Measurements from ENCODE around the gene CCDC138.
"Not testable (repeated sequence)": the region's sequence is repeated elsewhere in the genome, so short reads cannot be mapped to it uniquely, and the experiment has no call there.

CCDC138 gene

GRCh38 chr2:108786354-108787215, at the start of gene CCDC138:
Gene CCDC138 (plus strand): TSS chr2:108786771. CDS start chr2:108786823, 52 bp downstream.
- peak; percentile 89 to 90 for DNase-seq

GRCh38 chr2:108757973-108758372, 28.6 kb upstream of the CCDC138 start:
- DNase-seq = not testable (repeated sequence)

GRCh38 chr2:108762618-108763017, 24.0 kb upstream of the CCDC138 start:
- DNase-seq = not testable (repeated sequence)

DNA sequence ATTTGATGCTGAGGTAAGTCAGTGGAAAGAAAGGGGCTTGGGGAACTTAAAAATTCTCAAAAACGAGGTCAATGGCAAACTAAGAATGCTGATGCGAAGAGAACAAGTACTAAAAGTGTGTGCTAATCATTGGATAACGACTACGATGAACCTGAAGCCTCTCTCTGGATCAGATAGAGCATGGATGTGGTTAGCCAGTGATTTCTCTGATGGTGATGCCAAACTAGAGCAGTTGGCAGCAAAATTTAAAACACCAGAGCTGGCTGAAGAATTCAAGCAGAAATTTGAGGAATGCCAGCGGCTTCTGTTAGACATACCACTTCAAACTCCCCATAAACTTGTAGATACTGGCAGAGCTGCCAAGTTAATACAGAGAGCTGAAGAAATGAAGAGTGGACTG, 19.9 kb upstream of the CCDC138 start:
- not testable (repeated sequence) for DNase-seq

GRCh38 chr2:108767859-108768258, 18.7 kb upstream of the CCDC138 start:
- DNase-seq = not testable (repeated sequence)

- no peak for DNase-seq
Measured at GRCh38 chr2:108776475-108776874, 10.1 kb upstream of the CCDC138 start.

DNA sequence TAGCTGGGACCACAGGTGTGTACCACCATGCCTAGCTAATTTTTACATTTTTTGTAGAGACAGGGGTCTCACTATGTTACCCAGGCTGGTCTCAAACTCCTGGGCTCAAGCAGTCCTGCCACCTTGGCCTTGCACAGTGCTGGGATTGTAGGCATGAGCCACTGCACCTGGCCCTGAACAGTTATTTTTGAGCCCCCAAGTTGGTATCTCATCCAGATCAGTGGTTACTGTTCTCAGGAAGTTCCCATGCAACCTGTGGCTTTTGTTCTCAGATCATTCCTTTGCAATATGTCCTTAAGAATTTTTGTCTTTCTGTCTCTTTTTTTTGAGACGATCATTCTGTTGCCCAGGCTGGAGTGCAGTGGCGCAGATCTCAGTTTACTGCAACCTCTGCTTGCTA, 7.7 kb upstream of the CCDC138 start:
- DNase-seq = no peak

DNA sequence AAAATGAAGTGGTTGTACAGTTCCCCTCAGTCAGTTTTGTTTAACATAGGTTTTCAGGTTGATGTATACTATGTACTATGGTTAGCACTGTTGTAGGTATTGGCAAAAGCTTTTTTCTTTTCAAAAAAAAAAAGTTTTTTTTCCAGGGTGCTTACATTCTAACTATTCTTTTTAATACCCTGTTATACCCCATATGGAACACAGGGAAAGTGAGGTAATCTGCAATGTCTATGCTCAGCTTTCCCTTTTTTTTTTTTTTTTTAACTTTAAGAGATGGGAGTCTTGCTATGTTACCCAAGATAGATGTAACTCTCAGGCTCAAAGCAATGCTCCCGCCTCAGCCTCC, 590 bp upstream of the CCDC138 start:
- DNase-seq = no peak

- no peak for DNase-seq
Measured at GRCh38 chr2:108787216-108787541, 608 bp downstream of the CCDC138 start.

- DNase-seq = no peak
Measured at GRCh38 chr2:108803045-108803736, 16.6 kb downstream of the CCDC138 start.

DNA sequence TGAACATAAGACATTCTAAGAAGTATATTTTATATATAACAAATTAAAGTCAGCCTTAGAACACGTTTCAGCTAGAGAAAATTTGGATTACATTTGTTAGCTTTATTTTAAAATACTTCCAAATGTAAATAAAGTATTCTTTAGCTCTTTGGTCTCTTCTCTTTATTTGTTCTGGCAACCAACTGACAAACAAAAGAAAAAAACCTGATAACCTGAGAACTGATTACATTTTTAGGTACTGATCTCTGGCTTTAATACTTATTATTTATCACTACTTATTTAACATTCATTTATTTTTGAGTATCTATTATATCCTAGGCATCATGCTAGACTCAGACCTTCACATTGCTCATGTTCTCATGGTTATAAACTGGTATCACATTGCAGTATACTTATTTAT, 18.5 kb downstream of the CCDC138 start:
- no peak for DNase-seq

GRCh38 chr2:108805782-108806181, 19.2 kb downstream of the CCDC138 start:
- no peak for DNase-seq

DNA sequence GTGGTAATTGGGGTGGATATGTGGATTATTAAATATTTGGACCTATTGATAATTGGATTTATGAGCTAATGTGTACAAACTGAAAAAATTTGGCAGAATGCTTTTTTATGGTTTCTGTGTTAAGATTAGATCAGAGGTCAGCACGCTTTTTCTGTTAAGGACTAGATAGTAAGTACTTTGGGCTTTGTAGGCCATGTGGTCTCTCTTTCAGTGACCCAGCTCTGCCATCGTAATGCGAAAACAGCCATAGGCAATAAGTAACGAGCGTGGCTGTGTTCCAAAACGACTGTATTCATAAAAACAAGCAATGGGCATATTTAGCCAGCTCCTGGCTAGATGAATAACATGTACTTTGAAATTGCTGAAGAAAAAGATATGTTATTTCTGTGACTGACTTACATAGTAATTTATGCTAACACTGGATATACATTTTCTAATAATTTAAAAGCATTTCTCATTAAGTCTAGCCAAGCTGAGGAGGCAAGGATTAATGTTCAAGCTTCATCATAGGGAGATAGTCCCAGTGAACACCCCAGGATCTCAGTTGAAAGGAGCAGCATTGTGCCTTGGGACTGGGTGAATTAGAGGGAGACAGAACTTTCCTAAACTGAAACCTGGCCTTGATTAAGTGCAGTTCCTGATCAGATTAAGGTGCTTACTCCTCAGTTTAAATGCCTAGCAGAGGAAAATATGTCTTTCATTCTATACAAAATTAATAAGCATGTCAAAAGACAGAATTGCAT, 20.0 kb downstream of the CCDC138 start:
- DNase-seq = no peak

DNA sequence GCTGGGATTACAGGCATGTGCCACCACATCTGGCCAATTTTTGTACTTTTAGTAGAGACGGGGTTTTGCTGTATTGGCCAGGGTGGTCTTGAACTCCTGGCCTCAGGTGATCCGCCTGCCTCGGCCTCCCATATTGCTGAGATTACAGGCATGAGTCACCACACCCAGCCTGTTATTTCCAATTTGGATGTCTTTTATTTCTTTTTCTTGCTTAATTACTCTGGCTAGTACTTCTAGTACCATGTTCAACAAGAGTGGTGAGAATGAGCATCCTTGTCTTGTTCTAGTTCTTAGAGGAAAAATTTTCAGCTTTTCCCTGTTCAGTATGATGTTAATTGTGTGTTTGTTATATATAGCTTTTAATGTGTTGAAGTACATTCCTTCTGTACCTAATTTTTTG, 23.4 kb downstream of the CCDC138 start:
- DNase-seq = no peak

DNA sequence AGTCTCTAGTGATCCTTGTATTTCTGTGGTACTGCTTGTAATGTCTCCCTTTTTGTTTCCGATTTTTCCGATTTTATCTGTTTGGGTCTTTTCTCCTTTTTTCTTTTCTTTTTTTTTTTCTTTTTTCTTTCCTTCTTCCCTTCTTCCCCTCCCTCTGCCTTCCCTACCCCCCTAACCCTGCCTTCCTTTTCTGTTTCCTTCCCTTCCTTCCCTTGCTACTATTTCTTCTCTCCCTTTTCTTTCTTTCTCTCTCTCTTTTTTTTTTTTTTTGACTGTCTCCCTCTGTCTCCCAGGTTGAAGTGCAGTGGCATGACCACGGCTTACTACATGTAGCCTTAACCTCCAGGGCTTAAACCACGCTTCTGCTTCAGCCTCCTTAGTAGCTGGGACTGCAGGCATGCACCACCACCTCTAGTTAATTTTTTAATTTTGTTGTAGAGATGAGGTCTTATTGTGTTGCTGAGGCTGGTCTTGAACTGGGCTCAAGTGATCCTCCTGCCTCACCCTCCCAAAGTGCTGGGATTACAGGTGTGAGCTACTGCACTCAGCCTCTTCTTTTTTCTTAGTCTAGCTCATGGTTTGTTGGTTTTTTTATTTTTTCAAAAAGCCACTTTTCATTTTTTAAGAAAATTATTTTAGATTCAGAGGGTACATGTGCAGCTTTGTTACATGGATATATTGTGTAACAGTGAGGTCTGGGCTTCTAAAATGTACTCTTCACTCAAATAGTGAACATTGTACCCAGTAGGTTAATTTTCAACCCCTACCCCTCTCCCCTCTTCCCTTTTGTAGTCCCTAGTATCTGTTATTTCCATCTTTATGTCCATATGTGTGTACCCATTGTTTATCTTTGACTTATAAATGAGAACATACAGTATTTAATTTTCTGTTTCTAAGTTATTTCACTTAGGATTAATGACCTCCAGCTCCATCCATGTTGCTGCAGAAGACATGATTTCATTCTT, 24.7 kb downstream of the CCDC138 start:
- DNase-seq = no peak

GRCh38 chr2:108813732-108814131, 27.2 kb downstream of the CCDC138 start:
- no peak for DNase-seq

DNA sequence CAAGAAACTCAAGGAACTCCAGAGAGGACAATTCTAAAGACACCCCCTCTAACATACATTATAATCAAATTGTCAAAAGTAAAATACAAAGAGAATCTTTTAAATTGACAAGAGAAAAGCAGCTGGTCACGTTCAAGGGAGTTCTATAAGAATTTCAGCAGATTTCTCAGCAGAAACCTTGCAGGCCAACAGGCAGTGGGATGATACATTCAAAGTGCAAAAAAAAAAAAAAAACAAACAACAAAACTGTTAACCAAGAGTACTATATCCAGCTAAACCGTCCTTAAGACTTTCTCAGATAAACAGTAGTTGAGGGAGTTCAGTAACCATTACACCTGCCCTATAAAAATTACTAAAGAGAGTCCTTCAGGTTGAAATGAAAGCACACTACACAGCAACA, 33.9 kb downstream of the CCDC138 start:
- DNase-seq = no peak

DNA sequence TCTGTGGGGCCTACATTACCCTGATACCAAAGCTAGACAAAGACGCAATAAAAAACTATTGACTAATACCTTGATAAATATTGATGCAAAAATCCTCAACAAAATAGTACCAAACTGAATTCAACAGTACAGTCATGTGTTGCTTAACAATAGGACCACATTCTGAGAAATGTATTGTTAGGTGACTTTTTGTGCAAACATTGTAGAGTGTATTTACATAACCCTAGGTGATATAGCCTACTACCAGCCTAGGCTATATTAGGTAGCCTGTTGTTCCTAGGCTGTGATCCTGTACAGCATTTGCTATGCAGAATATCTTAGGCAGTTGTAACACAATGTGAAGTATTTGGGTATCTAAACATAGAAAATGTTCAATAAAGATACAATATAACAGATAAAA, 36.7 kb downstream of the CCDC138 start:
- no peak for DNase-seq

DNA sequence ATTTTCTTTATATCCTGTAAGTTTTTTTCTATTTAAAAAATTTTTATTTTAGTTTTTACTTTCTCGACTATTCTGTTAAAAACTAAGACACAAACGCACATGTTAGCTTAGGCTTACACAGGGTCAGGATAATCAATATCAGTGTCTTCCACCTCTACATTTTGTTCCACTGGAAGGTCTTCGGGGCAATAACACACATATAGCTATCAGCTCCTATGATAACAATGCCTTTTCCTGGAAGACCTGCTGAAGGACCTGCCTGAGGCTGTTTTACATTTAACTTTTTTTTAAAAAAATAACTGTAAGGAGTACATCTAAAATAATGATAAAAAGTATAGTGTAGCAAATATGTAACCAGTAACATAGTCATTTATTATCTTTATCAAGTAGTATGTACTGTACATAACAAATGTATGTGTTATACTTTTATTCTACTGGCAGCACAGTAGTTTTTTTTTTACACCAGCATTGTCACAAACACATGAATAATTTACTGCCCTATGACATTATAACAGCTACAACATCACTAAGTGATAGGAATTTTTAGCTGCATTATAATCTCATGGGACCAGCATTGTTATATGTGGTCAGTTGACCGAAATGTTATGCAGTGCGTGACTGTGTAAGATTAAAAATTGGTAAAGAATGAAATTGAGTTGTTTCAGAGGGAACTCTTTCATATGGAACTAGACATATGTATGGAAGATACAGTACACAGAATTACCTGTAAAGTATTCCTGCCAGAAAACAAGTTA, 37.9 kb downstream of the CCDC138 start:
- DNase-seq = no peak

DNA sequence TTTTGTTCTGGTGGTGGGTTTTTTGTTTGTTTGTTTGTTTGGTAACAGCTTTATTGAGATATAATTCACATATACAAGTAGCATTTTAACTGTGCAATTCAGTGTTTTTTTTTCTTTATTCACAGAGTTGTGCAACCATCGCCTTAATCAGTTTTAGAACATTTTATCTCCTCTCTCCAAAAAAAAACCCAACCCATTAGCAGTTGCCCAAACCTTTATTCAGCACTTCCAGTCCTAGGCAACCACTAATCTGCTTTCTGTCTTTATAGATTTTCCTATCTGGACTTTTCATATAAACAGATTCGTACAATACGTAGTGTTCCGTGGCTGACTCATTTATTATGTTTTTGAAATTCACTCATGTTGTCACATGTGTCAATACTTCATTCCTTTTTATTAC, 38.7 kb downstream of the CCDC138 start:
- DNase-seq = no peak

DNA sequence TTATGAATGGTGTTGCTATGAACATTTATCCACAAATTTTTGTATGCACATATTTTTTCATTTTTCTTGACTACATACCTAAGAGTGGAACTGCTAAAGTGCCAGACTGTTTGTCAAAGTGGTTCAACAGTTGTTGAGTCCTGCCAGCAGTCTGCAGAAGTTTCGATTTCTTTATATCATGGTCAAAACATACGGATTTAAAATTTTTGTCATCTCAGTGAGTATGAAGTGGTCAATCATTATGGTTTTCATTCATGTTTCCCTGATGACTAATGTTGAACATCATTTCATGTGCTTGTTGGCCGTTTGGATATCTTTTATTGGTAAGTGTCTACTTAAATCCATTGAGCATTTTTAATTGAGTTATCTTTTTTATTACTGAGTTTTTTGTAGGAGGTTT, 39.2 kb downstream of the CCDC138 start:
- no peak for DNase-seq
